GM18519 (cell line): ENCODE measurements around the gene FXR1.
"Not testable (repeated sequence)": the region's sequence is repeated elsewhere in the genome, so short reads cannot be mapped to it uniquely, and the experiment has no call there.

Experiments used
- ATAC-seq: cut with Tn5 transposase; IDR thresholded peaks from one replicate; pipeline ENCODE4 v1.9.1; 2021; ENCODE audit warnings: mild to moderate bottlenecking, moderate library complexity; ENCODE audit not compliant: unreplicated experiment, low FRiP score

Gene FXR1

DNA sequence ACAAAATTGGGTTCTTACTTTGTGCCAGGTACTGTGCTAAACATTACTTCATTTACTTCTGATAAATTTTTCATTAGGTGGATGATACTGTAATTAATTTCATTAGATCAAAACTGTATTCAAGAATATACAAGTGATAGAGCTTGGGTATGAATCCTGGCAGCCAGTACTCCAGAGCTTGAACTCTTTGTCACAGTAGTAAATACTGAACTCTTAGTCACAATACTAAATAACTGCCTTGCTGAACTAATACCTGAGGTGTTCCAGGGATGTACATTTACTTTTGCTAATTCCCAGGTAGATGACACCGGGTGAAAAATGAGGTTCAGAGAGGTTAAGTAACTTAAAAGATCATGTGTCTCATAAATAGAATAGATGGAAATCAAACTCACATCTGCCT is 20.3 kb downstream of the FXR1 start:
- ATAC-seq = no peak

DNA sequence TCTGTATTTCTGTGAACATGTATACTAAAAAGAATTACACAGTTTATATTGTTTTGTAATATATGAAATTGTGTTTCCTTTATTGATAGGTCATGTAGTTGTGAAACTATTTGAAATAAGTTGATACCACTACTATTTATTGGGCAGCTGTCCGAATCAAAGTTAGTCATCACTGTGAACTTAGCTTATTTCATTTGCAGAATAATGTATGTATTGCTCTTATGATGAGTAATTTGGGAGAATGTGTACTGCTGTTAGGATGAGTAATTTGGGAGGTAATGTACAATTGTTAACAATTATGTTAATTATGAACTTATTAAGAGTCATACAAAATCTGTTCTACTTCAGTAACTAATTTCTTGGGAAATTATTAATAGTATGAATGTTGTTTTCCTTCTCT is 22.2 kb downstream of the FXR1 start:
- no peak for ATAC-seq

DNA sequence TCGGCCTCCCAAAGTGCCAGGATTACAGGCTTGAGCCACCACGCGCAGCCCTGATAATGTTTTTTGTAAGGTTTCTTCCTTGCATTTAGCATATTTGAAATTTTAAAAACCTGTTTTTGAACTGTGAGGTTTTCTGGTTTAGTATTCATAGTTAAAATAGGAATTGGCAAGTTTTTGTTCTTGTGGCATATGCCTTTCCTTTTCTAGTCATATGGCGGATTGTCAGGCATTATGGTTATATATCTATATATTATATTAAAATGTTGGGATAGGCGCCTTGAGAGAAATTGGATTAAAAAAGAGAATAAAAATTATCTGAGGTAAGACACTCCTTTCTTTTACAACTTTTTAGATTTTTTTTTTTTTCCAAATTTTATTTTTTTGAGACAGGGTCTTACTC is 28.4 kb downstream of the FXR1 start:
- ATAC-seq = no peak

DNA sequence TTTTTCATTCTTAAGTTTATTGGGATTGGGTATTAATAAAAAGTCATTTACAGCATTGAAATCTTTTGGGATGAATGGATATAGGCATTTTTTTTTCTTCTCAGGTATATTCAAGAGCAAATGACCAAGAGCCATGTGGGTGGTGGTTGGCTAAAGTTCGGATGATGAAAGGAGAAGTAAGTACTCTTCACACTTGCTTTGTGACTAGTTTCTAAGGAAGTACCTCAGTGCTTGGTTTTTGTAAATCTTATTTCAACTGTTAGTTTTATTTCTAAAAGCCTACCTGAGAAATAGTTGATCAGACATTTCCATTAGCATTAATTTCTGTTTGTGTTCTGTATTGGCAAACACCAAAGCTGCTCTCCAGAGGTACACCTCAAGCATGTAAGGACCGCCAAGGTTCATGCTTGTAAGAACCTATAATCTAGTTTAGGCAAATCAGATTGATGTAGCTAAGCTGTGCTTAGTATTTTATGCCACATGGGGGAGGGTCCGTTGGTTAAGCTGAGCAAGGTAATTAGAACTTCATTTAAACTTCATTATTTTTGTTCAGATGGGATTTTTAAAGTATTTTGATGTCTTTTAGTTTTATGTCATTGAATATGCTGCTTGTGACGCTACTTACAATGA is 35.4 kb downstream of the FXR1 start:
- ATAC-seq = peak; percentile 78

DNA sequence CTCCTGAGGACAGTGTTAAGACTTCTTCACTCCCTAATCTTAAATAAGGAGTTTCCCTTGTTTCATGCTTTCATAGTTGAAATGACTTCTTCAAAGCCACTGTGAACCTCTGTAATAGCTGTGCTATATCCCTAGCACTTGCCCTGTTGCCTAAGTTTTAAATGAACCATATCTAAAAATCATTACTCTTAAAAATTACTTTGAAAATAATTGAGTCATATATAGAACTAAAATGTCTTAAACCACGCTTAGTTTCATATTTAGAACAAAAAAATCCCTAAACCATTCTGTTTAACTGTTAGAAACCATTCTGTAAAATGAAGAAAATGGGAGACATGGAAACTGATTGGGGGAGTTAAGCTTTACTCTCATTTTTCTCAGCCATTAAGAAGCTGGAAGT is 47.2 kb downstream of the FXR1 start:
- ATAC-seq = no peak

DNA sequence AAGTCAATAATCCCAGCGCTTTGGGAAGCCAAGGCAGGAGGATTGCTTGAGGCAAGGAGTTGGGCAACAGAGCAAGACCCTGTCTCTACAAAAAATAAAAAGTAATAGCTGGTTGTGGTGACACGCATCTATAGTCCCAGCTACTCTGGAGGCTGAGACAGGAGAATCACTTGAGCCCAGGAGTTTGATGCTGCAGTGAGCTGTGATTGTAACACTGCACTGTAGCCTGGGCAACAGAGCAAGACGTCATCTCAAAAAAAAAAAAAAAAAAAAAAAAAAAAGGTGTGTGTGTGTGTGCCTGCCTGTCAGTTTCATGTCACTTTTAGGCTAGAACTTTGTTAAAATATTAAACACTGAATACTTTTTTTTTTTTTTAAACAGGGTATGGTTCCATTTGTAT is 48.6 kb downstream of the FXR1 start:
- ATAC-seq = no peak

DNA sequence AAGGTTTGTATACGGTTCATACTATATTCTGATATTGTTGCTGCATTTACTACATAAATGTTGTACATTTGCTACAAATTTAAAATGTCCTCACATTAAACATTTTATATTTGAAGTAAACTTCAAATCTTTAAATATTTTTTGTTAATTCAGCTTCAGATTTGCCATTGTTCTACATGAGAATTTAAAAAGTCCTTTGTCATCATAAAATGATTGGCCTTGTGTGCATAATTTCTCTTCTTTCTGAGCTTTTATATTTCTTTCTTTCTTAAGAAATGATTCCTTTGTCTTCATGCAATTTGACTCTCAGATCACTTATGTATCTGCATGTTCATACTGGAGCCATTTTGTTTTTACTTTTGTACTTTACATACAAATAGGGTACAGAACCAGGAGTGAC is 49.1 kb downstream of the FXR1 start:
- no peak for ATAC-seq

DNA sequence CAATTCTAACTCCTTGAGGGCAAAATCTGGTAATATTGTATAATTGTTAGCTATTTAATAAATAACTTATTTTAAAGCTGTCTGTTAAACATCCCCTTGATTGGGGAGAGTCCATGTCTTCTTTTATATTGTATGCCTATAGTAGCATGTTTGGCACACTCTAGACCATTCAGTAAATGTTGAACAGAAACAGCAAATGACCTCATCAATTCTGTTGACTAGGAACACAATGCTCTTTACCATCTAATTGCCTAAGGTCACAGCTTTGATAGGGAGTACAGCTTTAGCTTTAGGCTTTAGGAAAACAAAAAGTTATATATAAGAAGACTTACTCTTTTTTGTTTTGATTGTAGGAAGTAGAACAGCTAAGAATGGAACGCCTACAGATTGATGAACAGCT is 50.1 kb downstream of the FXR1 start:
- no peak for ATAC-seq

DNA sequence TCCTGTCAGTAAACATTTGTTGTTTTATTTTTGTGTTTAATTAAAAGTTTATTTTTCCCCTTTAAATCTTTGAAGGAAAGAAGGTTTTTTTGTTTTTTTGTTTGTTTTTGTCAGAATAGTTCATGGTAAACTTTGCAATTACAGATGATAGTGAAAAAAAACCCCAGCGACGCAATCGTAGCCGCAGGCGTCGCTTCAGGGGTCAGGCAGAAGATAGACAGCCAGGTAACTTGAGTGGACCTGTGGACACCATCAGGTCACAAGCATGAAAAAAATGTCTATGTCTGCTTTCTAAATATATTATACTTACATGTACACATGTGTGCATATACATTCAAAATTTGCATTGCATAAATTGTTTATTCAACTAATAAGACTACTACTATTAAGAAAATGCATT is 58.5 kb downstream of the FXR1 start:
- no peak for ATAC-seq

DNA sequence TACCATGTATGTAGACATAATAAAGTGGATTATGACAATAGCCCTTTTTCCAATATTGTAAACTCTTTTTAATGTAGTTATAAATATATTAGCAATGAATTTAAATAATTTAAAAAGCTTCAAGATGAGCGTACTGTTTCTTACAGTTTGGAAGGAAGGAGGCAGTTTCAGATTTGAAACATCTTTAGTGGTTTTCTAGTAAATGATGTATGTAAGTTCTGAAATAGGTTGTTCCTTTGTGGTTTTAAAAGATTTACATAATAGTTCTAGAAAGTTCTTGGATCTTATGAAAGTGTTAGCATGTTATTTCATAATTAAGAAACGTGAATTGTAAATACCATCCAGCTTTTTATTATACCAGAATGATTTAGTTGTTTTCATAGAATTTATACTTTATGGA is 61.1 kb downstream of the FXR1 start:
- peak; percentile 58 for ATAC-seq

DNA sequence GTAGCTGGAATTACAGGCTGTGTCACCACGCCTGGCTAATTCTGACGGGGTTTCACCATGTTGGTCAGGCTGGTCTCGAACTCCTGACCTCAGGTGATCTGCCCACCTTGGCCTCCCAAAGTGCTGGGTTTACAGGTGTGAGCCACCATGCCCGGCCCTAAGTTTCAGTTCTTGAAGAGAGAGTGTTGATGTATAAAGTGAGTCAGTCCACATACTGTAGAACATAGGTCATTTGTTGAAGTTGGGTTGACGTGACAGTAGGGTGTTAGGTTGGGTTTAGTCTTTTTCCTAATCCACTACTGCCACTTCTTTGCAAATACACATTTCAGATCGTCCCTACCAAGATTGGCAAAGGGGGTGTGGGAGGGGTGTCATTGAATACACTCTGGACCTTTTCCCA is 61.8 kb downstream of the FXR1 start:
- ATAC-seq = no peak

DNA sequence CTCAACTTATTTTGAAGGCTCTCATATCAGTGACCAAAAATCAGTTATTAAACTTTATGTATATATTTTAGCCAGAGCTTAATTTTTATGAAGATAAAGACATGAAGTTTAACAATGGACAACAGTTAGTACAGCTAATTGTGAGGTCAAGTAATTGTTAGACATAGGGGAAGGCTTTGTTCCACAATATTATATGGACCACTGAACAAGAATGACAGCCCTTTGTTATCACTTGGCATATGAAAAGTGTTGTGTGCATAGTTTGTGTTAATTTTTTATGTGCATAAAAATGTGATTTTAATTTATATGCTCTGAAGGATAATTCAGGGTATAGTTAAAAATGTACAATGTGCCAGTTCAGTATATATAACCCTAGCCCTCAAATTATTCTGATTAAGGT is 65.0 kb downstream of the FXR1 start:
- ATAC-seq = no peak

DNA sequence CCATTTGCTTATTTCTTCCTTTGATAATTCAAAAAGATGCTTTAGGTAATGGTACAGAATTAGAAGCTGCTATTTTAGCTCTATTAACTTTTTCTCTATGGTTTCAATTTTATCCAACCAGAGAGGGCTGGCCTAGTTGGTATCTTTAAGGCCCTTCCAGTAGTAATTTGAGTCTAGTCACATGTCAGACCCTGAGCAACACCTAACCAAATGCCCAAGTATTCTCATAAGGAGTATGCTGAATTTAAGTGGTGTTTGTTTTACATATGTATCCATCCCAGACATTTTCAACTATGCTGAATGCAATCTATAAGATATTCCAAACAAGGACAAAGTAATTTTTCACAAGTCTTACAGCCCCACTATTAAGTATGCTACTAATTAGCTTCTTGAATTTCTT is 67.5 kb downstream of the FXR1 start:
- ATAC-seq = no peak

DNA sequence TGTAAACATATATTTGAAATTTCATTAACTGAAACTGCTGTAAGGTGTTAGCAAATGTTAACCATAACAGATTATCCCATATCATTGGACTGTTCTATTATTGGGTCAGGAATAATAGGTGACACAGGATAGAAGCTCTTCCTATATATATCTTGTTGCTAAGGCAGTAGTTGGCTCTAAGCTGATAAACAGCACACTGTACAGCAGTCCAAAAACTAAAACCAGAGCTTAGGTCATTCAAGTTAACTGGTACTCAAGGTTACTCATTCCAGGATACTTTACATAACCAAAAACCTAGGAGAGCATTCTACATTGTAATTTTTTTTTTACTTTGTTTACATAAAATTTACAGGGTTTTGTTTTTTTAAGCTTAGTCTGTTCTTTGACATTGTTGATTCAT is 68.1 kb downstream of the FXR1 start:
- ATAC-seq = no peak

DNA sequence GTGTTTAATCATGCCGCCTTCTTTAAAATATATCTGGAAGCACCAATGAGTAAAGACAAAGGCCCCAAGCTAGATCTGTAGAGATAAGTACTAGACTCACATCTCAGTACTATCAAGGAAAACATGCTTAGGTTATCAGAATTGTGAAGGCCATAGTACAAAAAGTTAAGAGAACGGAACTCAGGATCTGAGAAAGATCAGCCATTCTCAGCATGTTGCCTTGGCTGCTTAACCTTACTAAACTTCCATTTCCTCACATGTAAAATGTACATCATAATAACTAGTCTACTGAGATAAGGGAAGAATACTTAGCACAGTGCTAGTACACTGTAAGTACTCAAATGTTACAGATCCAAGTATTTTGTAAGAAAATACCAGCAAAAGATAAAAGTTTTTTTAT is 69.4 kb downstream of the FXR1 start:
- no peak for ATAC-seq

DNA sequence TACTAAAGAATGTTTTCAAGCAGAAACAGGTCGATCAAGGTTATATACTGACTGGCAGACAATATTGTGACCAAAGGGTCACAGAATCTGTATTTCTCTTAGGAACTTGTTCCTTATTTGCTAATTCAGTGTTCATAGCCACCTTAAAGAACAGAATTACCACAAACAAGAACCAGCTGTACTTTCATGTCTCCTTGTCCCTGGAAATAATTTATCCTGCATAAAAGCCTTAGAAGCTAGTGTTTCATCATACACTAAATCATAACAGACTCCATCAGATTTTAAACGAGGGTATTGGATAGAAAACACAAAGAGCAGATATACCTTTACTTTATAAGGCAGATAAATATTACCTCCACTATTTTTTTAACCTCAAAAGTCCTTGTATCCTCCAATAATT is 70.7 kb downstream of the FXR1 start:
- ATAC-seq = no peak

DNA sequence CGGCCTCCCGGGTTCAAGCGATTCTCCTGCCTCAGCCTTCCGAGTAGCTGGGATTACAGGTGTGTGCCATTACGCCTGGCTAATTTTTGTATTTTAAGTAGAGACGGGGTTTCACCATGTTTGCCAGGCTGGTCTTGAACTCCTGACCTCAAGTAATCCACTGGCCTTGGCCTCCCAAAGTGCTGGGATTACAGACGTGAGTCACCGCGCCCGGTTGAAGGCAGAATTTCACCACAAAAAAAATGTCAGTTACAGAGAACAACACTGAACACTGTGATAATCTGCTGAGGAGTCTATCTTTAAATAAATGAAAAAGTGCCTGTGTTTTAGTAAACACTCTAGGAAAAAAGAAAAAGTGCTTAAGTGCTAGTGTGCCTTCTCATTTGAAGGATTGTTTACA is 73.9 kb downstream of the FXR1 start:
- not testable (repeated sequence) for ATAC-seq

DNA sequence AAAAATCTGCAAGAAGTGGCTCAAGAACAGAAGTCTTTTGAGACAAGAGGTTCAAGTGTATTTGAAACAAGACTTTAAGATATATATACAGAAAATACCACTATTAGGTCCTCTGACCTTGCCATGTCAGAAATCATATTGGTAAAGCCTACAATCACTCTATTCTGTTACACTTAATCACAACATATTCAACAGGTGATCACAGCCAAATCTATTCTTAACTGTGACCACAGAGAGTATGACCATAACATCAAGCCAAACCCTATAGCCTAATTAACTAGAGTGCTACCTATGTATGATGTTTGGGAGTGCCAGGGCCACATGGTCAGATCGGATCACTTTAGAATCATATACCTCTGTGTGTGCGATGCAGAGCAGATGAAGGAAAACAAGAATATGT is 74.9 kb downstream of the FXR1 start:
- no peak for ATAC-seq

DNA sequence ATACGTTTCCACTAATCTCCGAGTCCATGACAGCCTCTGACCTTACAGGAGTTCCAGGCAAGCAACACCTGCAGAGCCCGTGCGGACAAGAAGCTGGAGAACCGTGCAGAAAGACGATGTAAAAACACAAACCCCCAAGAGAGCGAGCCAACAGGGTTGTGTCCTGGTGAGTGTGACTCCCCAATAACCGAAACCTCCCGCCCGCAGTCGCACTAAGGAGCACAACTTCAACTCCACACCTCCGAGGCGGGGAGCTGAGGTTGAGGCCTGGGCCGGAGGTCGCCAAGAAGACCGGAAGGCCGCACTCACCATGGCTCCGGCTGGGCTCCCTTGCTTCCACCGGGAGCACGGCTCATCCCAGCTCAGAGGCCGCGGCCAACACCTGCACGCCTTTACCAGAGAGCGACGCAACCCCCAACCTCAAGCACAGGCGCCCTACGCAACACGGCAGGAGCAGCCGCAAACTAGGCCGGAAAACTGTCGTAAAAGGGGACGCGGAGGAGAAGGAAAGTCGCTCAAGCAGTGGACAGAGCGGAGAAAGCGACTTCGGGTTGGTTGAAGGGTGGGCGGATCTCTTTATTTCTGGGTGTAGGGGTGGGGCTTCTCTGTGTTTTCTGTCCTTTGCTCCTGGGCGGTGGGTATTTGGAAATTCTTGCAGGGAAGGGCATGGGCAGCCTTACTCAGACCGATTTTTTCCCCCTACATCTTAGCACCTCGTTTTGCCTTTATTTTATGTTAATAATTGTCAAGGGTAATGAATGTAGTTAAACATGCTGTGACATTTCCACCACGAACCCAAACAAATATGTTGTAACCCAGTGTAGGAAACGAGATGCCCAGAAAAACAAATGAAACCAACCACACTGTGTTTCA is 77.1 kb downstream of the FXR1 start, which contains the start of gene DNAJC19:
DNAJC19 (minus strand) TSS at position 446 of the 873 bp plus-strand sequence; CDS start at position 312, 134 bp downstream.
- peak; percentile 87 for ATAC-seq

DNA sequence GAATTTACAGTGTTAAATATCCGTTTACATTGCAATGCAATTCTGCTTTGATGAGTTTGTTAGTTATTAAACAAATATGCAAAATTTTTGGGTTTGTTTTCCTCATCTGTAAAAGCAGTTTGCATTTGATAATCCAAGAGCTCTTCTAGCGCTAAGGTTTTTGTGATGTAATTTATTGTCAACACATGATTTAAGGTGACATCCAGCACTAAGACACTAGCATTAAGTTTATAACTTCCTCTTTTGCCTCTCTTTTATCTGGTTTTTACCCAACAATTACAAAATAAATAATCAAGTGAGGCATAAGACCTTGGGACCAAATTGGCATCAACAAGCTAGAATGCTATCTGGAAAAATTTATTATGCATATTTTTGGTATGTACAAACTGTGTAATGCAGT is 78.0 kb downstream of the FXR1 start:
- ATAC-seq = no peak

DNA sequence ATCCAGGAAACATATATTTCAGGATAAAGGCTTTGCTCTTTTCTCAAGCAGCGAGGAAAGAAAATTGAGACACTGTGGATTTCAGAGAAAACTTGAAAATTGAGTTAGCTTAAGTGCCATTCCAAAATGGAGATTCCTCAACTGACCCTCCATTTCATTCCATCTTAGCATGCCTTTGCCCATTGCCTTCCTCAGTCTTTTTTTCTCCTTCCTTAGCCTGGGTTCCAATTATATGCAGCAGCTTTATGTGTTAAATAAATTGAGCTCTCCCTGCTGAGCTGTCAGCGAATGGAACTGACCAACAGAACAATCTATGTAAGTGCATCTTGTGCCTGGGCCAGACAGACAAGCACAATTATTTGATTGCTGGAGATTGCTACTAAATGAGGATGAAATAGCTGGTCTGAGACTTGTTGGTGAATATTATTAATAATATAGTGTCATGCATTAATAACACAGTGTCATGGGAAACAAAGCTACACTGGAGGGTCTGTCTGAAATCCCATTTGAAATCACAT is 84.0 kb downstream of the FXR1 start:
- no peak for ATAC-seq

DNA sequence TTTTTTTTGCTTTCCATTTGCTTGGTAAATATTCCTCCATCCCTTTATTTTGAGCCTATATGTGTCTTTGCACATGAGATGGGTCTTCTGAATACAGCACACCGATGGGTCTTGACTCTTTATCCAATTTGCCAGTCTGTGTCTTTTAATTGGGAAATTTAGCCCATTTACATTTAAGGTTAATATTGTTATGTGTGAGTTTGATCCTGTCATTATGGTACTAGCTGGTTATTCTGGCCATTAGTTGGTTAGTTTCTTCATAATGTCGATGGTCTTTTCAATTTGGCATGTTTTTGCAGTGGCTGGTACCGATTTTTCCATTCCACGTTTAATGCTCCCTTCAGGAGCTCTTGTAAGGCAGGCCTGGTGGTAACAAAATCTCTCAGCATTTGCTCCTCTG is 89.9 kb downstream of the FXR1 start:
- not testable (repeated sequence) for ATAC-seq
